NT2/D1 (cell line): ENCODE measurements around the gene SDK2.

Experiments used
- SUZ12 ChIP-seq: IDR thresholded peaks from 2 replicates; pipeline ENCODE4 v1.6.1; 2011; ENCODE audit not compliant: insufficient read length, insufficient read depth; ENCODE audit errors: extremely low read depth
- ZNF274 ChIP-seq: IDR thresholded peaks from 2 replicates; pipeline ENCODE4 v1.6.1; 2011; ENCODE audit warnings: mild to moderate bottlenecking, low read depth, low read length

DNA sequence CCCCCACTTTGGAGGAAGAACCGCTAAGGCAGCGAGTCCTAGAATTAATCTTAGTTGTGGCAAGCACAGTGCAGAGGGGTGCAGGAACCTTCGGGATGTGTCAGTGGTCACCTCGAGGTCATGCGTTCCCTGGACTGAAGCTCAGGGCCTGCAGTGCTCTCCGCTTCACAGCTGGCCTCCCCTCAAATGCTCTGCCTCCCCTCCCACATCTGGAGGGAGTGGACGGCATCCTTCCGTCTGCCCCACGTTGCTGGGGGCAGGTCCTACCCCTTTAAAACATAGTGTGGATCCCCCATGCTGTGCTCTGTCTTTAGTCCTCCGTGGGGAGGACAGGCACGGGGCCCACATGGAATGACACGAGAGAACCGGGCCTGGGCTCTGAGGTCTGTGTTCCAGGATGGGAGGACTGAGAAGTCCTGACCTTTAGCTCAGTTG, 232.9 kb downstream of the SDK2 start:
- TF ChIP-seq ZNF274 (no peak), SUZ12 (no peak)
